KMS-11 (cell line): ENCODE measurements around the gene NBL1.
"Not testable (repeated sequence)": the region's sequence is repeated elsewhere in the genome, so short reads cannot be mapped to it uniquely, and the experiment has no call there.

Experiments
- H2AFZ ChIP-seq: fragments of 200-600 bp; sonication (generic); 2 replicates; pipeline ENCODE4 v1.6.1; 2016; ENCODE audit warnings: antibody characterized with exemption, mixed run types, low read depth
- H3K27ac ChIP-seq: fragments of 200-600 bp; sonication (generic); 2 replicates; pipeline ENCODE4 v1.6.1; 2016; ENCODE audit warnings: mild to moderate bottlenecking, mixed run types
- H3K27me3 ChIP-seq: fragments of 200-600 bp; sonication (generic); 2 replicates; pipeline ENCODE4 v1.6.1; 2017; ENCODE audit warnings: mild to moderate bottlenecking, low read depth, mixed run types, moderate library complexity; ENCODE audit not compliant: insufficient read depth
- H3K36me3 ChIP-seq: fragments of 200-600 bp; sonication (generic); 2 replicates; pipeline ENCODE4 v1.6.1; 2017; ENCODE audit warnings: mild to moderate bottlenecking, mixed run types; ENCODE audit not compliant: insufficient read depth
- H3K4me1 ChIP-seq: fragments of 200-600 bp; sonication (generic); 2 replicates; pipeline ENCODE4 v1.6.1; 2016; ENCODE audit warnings: mild to moderate bottlenecking, low read depth, mixed run types; ENCODE audit not compliant: poor library complexity, severe bottlenecking
- H3K4me2 ChIP-seq: fragments of 200-600 bp; sonication (generic); 2 replicates; pipeline ENCODE4 v1.7.0; 2016; ENCODE audit warnings: mild to moderate bottlenecking, mixed run types
- H3K4me3 ChIP-seq: fragments of 200-600 bp; sonication (generic); IDR thresholded peaks from 2 replicates; pipeline ENCODE4 v1.6.1; 2017; ENCODE audit warnings: low read depth, low read length, mixed read lengths; ENCODE audit not compliant: insufficient read depth
- H3K79me2 ChIP-seq: fragments of 200-600 bp; sonication (generic); 2 replicates; pipeline ENCODE4 v1.6.1; 2016; ENCODE audit warnings: low read depth, mixed run types; ENCODE audit not compliant: insufficient read depth
- H3K9ac ChIP-seq: fragments of 200-600 bp; sonication (generic); 2 replicates; pipeline ENCODE4 v1.6.1; 2016; ENCODE audit warnings: mild to moderate bottlenecking, mixed run types
- H4K20me1 ChIP-seq: fragments of 200-600 bp; sonication (generic); 2 replicates; pipeline ENCODE4 v1.6.1; 2016; ENCODE audit warnings: mild to moderate bottlenecking, mixed run types; ENCODE audit not compliant: insufficient read depth
- CTCF ChIP-seq: fragments of 200-600 bp; sonication (generic); conservative IDR thresholded peaks from 2 replicates; pipeline ENCODE4 v1.6.1; 2017; ENCODE audit warnings: low read depth, mild to moderate bottlenecking, antibody characterized with exemption, low read length, moderate library complexity, mixed read lengths

The NBL1 gene

GRCh38 chr1:19623523-19623922 lies 20.6 kb upstream of the NBL1 start:
- Histone ChIP-seq H3K4me2 (no peak overlapping the region), H2AFZ (no peak overlapping the region), H3K4me1 (no peaks in the 10 kb centered on the region), H3K4me3 (no peak overlapping the region), H4K20me1 (no peaks in the 10 kb centered on the region), H3K79me2 (no peaks in the 10 kb centered on the region), H3K9ac (no peak overlapping the region), H3K36me3 (no peaks in the 10 kb centered on the region; the same call in 1 of the 2 replicates), H3K27ac (no peak overlapping the region), H3K27me3 (no peaks in the 10 kb centered on the region)
- TF ChIP-seq CTCF = no peak

GRCh38 chr1:19625291-19625937 lies 18.7 kb upstream of the NBL1 start:
- H3K4me1 ChIP-seq = no peaks in the 10 kb centered on the region
- H3K27me3 ChIP-seq = no peaks in the 10 kb centered on the region
- H3K9ac ChIP-seq = no peak overlapping the region
- no peaks in the 10 kb centered on the region; the same call in 1 of the 2 replicates for H3K36me3 ChIP-seq
- H2AFZ ChIP-seq = no peak overlapping the region
- H3K79me2 ChIP-seq = no peaks in the 10 kb centered on the region
- H3K4me2 ChIP-seq = no peak overlapping the region
- H4K20me1 ChIP-seq = no peaks in the 10 kb centered on the region
- no peak for TF ChIP-seq CTCF
- H3K4me3 ChIP-seq = no peak overlapping the region
- no peak overlapping the region for H3K27ac ChIP-seq

GRCh38 chr1:19628879-19629278 lies 15.2 kb upstream of the NBL1 start:
- no peaks in the 10 kb centered on the region; the same call in 1 of the 2 replicates for H3K36me3 ChIP-seq
- no peaks in the 10 kb centered on the region for H4K20me1 ChIP-seq
- H3K4me2 ChIP-seq = no peak overlapping the region
- no peak for TF ChIP-seq CTCF
- H2AFZ ChIP-seq = no peak overlapping the region
- no peak overlapping the region for H3K27ac ChIP-seq
- no peak overlapping the region for H3K9ac ChIP-seq
- no peaks in the 10 kb centered on the region for H3K4me1 ChIP-seq
- H3K4me3 ChIP-seq = no peak overlapping the region
- H3K79me2 ChIP-seq = no peaks in the 10 kb centered on the region
- no peaks in the 10 kb centered on the region for H3K27me3 ChIP-seq

- H2AFZ ChIP-seq = no peak overlapping the region
- H3K4me2 ChIP-seq = no peak overlapping the region
- no peak for TF ChIP-seq CTCF
- no peaks in the 10 kb centered on the region; the same call in 1 of the 2 replicates for H3K36me3 ChIP-seq
- no peaks in the 10 kb centered on the region for H3K27me3 ChIP-seq
- H3K4me1 ChIP-seq = no peaks in the 10 kb centered on the region
- H3K27ac ChIP-seq = no peak overlapping the region
- H3K9ac ChIP-seq = no peak overlapping the region
- no peak overlapping the region for H3K4me3 ChIP-seq
- H4K20me1 ChIP-seq = no peaks in the 10 kb centered on the region
- no peaks in the 10 kb centered on the region for H3K79me2 ChIP-seq
Measured at GRCh38 chr1:19629357-19629756, 14.8 kb upstream of the NBL1 start.

GRCh38 chr1:19630192-19630591 lies 13.9 kb upstream of the NBL1 start:
- H3K36me3 ChIP-seq, H3K4me1 ChIP-seq, H3K27ac ChIP-seq, H3K9ac ChIP-seq, H2AFZ ChIP-seq, H3K4me3 ChIP-seq, H3K79me2 ChIP-seq, H3K4me2 ChIP-seq, H4K20me1 ChIP-seq, H3K27me3 ChIP-seq: not testable (repeated sequence)
